Measurements from ENCODE around the gene FZD8. TPM values are rescaled to one million over a fixed set of nuclear protein-coding genes. Genes with fewer than 3 reads are reported as not detected.
"Not testable (repeated sequence)": the region's sequence is repeated elsewhere in the genome, so short reads cannot be mapped to it uniquely, and the experiment has no call there.

Gene FZD8, protein sequence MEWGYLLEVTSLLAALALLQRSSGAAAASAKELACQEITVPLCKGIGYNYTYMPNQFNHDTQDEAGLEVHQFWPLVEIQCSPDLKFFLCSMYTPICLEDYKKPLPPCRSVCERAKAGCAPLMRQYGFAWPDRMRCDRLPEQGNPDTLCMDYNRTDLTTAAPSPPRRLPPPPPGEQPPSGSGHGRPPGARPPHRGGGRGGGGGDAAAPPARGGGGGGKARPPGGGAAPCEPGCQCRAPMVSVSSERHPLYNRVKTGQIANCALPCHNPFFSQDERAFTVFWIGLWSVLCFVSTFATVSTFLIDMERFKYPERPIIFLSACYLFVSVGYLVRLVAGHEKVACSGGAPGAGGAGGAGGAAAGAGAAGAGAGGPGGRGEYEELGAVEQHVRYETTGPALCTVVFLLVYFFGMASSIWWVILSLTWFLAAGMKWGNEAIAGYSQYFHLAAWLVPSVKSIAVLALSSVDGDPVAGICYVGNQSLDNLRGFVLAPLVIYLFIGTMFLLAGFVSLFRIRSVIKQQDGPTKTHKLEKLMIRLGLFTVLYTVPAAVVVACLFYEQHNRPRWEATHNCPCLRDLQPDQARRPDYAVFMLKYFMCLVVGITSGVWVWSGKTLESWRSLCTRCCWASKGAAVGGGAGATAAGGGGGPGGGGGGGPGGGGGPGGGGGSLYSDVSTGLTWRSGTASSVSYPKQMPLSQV
- total RNA-seq: 35.5 TPM

DNA sequence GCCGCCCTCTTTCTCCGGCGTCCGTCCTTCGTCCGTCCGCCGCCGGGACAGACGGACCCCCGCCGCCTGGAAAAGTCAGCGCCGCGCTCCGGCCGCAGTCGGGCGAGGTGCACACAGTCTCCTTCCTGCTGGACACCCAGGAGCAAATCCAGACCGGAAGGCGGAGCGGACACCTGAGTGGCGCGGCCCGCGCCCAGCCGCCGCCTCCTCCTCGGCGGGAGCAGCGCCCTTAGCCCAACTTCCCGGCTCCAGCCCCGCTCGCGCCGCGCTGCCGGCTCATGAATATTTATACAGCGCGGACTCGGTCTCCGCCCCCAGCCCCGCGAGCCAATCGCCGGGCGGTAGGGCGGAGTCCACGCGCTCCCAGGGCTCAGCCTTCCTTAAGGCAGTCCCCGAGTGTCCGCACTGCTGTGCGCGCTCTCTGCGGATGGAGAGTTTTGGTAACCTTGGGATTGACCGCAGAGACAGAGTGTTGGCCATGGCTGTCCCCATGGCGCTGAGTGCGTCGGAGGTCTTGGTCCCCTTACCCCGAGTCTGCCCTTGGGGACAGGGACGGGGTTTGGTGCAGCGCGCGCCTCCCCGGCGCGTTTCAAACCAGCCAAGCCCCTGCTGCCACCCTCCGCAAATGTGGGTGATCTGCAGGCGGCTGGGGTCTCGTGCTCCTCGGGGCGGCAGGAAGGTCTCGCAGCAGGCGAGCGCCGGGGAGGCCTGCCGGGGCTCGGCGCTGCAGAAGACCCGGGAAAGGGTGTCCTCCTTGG lies at the start of gene FZD8:
Gene FZD8, minus strand, starts transcription at position 262 of the 758 bp plus-strand sequence. CDS start 867 bp downstream, outside the sequence.
- Histone ChIP-seq H3K9ac (ENCODE audit: low read depth in 1 of 3, low read length in 3 of 3) (peak within 1 kb of the TSS; percentile 72 to 86 (median 79)), H3K9me3 (ENCODE audit: control insufficient read depth in 3 of 3, low read length in 3 of 3) (no peaks in the 10 kb centered on the region), H3K4me1 (ENCODE audit: control insufficient read depth in 3 of 3, insufficient read depth in 3 of 3, low read length in 3 of 3) (peaks cover 20 to 28% (median 22%) of the 10 kb centered on the region in 3 donors), H3K27ac (ENCODE audit: low read depth, low read length) (peak within 1 kb of the TSS; percentile 75), H3K36me3 (ENCODE audit: control insufficient read depth in 3 of 3, insufficient read depth in 3 of 3, low read length in 3 of 3) (peaks cover 0 to 2% (median 2%) of the 10 kb centered on the region in 3 donors), H3K27me3 (ENCODE audit: control insufficient read depth in 3 of 3, insufficient read depth in 3 of 3, low read length in 3 of 3) (no peaks in the 10 kb centered on the region), H3K4me3 (ENCODE audit: low read length in 3 of 3) (peak within 1 kb of the TSS; percentile 90 to 93 (median 91))

DNA sequence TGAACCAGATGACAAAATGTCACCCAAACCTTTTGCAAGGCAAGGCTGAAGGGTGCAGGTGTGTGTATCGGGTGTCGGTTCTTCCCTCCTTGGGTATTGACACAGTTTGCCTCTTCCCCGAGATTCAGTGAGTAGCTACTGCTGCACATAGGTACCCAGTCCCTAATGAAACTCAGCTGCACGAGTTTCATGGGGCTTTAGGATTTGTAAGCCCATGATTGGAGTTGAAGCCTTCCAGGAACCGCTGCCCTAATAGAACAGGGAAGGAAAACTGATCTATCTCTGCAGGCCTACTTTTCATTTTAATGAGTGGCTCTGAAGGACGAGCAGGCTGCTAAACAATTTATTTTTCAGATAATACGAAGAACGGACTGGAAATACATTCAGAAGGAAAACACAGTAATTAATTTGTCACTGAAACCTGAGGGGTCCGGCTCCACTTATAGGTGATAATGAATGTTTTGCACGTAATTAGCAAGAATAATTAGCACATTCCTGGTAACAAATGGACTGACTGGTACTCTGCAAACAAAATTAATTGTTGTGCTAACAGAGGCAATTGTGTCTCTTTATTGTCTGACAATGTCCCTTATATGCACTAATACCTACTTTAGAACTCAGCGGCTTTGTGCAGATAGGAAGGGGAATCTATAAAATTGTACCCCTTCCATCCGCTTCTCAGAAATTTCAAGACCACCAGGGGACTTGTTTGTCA lies 49.6 kb upstream of the FZD8 start:
- Histone ChIP-seq H3K4me1 (ENCODE audit: control insufficient read depth in 3 of 3, insufficient read depth in 3 of 3, low read length in 3 of 3) (no peaks in the 10 kb centered on the region), H3K27ac (ENCODE audit: low read depth, low read length) (no peak overlapping the region), H3K9me3 (ENCODE audit: control insufficient read depth in 3 of 3, low read length in 3 of 3) (no peaks in the 10 kb centered on the region), H3K36me3 (ENCODE audit: control insufficient read depth in 3 of 3, insufficient read depth in 3 of 3, low read length in 3 of 3) (no peaks in the 10 kb centered on the region), H3K9ac (ENCODE audit: low read depth in 1 of 3, low read length in 3 of 3) (no peak overlapping the region), H3K27me3 (ENCODE audit: control insufficient read depth in 3 of 3, insufficient read depth in 3 of 3, low read length in 3 of 3) (peaks cover 0 to 4% (median 0%) of the 10 kb centered on the region in 3 donors), H3K4me3 (ENCODE audit: low read length in 3 of 3) (no peak overlapping the region)

DNA sequence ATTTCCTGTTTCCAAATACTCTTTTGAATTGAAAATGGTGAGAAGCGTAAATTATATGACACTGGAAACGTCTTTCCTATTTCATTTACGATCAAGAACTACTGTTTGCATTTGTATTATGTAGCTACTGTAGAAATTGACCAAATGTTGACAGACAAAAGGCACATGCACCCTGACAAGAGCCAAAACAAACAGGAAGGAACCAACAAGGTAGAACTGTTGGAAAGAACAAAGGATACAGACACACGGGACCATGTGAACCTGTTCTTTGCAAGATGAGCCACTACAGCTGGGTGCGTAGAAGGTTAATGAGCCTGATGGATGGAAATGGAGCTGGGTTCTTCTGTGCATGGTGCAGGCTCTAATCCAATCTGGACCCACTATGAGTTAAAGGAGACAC lies 48.4 kb upstream of the FZD8 start:
- no peaks in the 10 kb centered on the region for H3K4me1 ChIP-seq (ENCODE audit: control insufficient read depth in 3 of 3, insufficient read depth in 3 of 3, low read length in 3 of 3)
- no peaks in the 10 kb centered on the region for H3K9me3 ChIP-seq (ENCODE audit: control insufficient read depth in 3 of 3, low read length in 3 of 3)
- H3K36me3 ChIP-seq (ENCODE audit: control insufficient read depth in 3 of 3, insufficient read depth in 3 of 3, low read length in 3 of 3): no peaks in the 10 kb centered on the region
- no peak overlapping the region for H3K9ac ChIP-seq (ENCODE audit: low read depth in 1 of 3, low read length in 3 of 3)
- H3K27ac ChIP-seq (ENCODE audit: low read depth, low read length): no peak overlapping the region
- H3K4me3 ChIP-seq (ENCODE audit: low read length in 3 of 3): no peak overlapping the region
- peaks cover 0 to 4% (median 0%) of the 10 kb centered on the region in 3 donors for H3K27me3 ChIP-seq (ENCODE audit: control insufficient read depth in 3 of 3, insufficient read depth in 3 of 3, low read length in 3 of 3)

DNA sequence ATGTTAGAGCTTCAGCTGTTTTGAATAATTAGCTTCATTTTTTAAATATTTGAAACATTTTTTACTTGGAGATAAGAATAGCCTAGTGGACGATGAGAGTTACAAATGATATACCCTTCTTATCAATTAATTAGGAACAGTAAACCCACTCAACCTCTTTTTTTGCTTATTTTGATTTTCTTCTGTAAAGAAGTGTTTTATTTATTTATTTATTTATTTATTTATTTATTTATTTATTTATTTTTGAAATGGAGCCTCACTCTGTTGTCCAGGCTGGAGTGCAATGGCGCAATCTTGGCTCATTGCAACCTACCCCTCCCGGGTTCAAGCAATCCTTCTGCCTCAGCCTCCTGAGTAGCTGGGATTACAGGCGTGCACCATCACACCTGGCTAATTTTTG lies 43.8 kb upstream of the FZD8 start:
- not testable (repeated sequence) for H3K36me3 ChIP-seq (ENCODE audit: control insufficient read depth in 3 of 3, insufficient read depth in 3 of 3, low read length in 3 of 3); H3K4me3 ChIP-seq (ENCODE audit: low read length in 3 of 3); H3K27me3 ChIP-seq (ENCODE audit: control insufficient read depth in 3 of 3, insufficient read depth in 3 of 3, low read length in 3 of 3); H3K4me1 ChIP-seq (ENCODE audit: control insufficient read depth in 3 of 3, insufficient read depth in 3 of 3, low read length in 3 of 3); H3K27ac ChIP-seq (ENCODE audit: low read depth, low read length); H3K9ac ChIP-seq (ENCODE audit: low read depth in 1 of 3, low read length in 3 of 3); H3K9me3 ChIP-seq (ENCODE audit: control insufficient read depth in 3 of 3, low read length in 3 of 3)

DNA sequence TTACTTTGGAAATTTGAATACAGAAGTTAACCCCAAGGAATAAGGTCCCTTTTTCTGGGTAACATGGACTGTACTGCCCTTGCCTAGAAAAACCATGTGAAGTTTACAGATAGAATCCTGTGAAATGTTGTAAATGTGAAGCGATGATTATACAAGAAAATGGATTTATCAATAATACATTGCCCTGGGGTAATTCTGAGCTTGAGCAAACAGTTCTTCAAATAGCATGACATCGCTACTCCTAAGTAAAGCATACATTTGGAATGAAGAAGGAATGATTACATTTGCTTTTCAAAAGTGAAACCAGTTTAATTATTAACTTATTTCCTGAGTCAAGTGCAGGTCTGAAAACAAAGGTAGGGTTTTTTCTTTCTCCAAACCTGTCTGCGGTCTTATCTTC lies 43.3 kb upstream of the FZD8 start:
- no peaks in the 10 kb centered on the region for H3K9me3 ChIP-seq (ENCODE audit: control insufficient read depth in 3 of 3, low read length in 3 of 3)
- H3K4me3 ChIP-seq (ENCODE audit: low read length in 3 of 3): no peak overlapping the region
- H3K27me3 ChIP-seq (ENCODE audit: control insufficient read depth in 3 of 3, insufficient read depth in 3 of 3, low read length in 3 of 3): peaks cover 0 to 4% (median 0%) of the 10 kb centered on the region in 3 donors
- H3K9ac ChIP-seq (ENCODE audit: low read depth in 1 of 3, low read length in 3 of 3): no peak overlapping the region
- no peaks in the 10 kb centered on the region for H3K36me3 ChIP-seq (ENCODE audit: control insufficient read depth in 3 of 3, insufficient read depth in 3 of 3, low read length in 3 of 3)
- H3K27ac ChIP-seq (ENCODE audit: low read depth, low read length): no peak overlapping the region
- H3K4me1 ChIP-seq (ENCODE audit: control insufficient read depth in 3 of 3, insufficient read depth in 3 of 3, low read length in 3 of 3): no peaks in the 10 kb centered on the region

DNA sequence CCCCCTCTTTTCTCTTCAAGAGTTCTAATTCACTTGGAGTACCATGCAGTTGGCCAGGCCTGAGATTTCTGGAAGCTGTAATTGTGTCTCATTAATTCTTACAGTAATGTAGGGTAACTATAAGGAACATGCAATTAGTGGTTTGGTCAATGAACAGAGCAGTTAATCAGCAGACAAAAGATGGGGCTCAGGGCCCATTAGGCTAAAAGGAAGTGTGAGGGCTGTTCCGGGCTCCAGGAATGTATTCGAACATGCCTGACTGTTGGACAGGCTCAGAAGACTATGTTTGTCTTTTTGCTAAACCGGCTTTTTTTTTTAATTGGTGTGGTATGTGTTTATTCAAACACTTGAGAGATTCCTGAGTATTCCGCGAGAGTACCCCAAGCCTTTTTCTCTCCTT lies 42.5 kb upstream of the FZD8 start:
- no peaks in the 10 kb centered on the region for H3K9me3 ChIP-seq (ENCODE audit: control insufficient read depth in 3 of 3, low read length in 3 of 3)
- no peaks in the 10 kb centered on the region for H3K4me1 ChIP-seq (ENCODE audit: control insufficient read depth in 3 of 3, insufficient read depth in 3 of 3, low read length in 3 of 3)
- no peak overlapping the region for H3K4me3 ChIP-seq (ENCODE audit: low read length in 3 of 3)
- no peaks in the 10 kb centered on the region for H3K36me3 ChIP-seq (ENCODE audit: control insufficient read depth in 3 of 3, insufficient read depth in 3 of 3, low read length in 3 of 3)
- H3K9ac ChIP-seq (ENCODE audit: low read depth in 1 of 3, low read length in 3 of 3): no peak overlapping the region
- no peak overlapping the region for H3K27ac ChIP-seq (ENCODE audit: low read depth, low read length)
- no peaks in the 10 kb centered on the region for H3K27me3 ChIP-seq (ENCODE audit: control insufficient read depth in 3 of 3, insufficient read depth in 3 of 3, low read length in 3 of 3)

DNA sequence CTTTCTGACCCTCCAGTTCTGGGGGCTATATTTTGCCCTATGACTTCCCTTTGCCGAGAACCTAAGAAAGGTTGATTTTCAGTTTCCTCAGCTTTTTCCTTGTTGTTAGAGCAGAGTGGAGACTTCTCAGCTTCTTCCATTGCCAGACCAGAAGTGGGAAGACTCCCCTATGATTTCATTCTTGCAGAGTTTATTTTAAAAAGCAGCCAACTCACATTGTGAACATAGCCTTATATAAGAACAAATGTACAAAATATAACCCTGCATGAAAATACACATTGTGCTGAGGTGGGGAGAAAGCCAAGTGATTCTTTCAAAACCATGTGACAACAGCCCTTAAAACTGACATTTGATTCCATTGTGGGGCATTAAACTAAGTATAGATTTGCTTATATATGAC lies 33.8 kb upstream of the FZD8 start:
- Histone ChIP-seq H3K9me3 (ENCODE audit: control insufficient read depth in 3 of 3, low read length in 3 of 3) (no peaks in the 10 kb centered on the region), H3K36me3 (ENCODE audit: control insufficient read depth in 3 of 3, insufficient read depth in 3 of 3, low read length in 3 of 3) (no peaks in the 10 kb centered on the region), H3K4me3 (ENCODE audit: low read length in 3 of 3) (no peak overlapping the region), H3K9ac (ENCODE audit: low read depth in 1 of 3, low read length in 3 of 3) (no peak overlapping the region), H3K4me1 (ENCODE audit: control insufficient read depth in 3 of 3, insufficient read depth in 3 of 3, low read length in 3 of 3) (no peaks in the 10 kb centered on the region), H3K27ac (ENCODE audit: low read depth, low read length) (no peak overlapping the region), H3K27me3 (ENCODE audit: control insufficient read depth in 3 of 3, insufficient read depth in 3 of 3, low read length in 3 of 3) (no peaks in the 10 kb centered on the region)

DNA sequence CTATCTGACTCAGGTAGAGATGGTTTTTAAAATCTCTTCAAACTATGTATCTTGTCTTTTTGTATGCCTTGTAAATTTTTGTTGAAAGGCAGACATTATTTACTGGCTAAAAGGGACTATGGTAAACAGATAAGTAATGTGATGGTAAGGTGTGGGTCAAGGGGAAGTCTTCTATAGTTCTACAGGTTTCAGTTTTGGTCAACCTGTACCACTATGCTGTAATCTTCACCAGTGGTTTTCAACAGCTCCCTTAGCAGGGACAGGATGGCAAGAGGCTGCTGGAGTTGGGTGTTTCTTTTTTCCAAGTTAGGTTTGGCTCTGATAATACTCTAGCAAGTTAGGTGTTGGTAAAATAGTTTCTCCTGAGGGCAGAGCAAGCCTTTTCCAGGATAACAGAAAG lies 32.7 kb upstream of the FZD8 start:
- Histone ChIP-seq H3K27ac (ENCODE audit: low read depth, low read length) (no peak overlapping the region), H3K4me3 (ENCODE audit: low read length in 3 of 3) (no peak overlapping the region), H3K9me3 (ENCODE audit: control insufficient read depth in 3 of 3, low read length in 3 of 3) (no peaks in the 10 kb centered on the region), H3K36me3 (ENCODE audit: control insufficient read depth in 3 of 3, insufficient read depth in 3 of 3, low read length in 3 of 3) (no peaks in the 10 kb centered on the region), H3K9ac (ENCODE audit: low read depth in 1 of 3, low read length in 3 of 3) (no peak overlapping the region), H3K27me3 (ENCODE audit: control insufficient read depth in 3 of 3, insufficient read depth in 3 of 3, low read length in 3 of 3) (no peaks in the 10 kb centered on the region), H3K4me1 (ENCODE audit: control insufficient read depth in 3 of 3, insufficient read depth in 3 of 3, low read length in 3 of 3) (no peaks in the 10 kb centered on the region)

DNA sequence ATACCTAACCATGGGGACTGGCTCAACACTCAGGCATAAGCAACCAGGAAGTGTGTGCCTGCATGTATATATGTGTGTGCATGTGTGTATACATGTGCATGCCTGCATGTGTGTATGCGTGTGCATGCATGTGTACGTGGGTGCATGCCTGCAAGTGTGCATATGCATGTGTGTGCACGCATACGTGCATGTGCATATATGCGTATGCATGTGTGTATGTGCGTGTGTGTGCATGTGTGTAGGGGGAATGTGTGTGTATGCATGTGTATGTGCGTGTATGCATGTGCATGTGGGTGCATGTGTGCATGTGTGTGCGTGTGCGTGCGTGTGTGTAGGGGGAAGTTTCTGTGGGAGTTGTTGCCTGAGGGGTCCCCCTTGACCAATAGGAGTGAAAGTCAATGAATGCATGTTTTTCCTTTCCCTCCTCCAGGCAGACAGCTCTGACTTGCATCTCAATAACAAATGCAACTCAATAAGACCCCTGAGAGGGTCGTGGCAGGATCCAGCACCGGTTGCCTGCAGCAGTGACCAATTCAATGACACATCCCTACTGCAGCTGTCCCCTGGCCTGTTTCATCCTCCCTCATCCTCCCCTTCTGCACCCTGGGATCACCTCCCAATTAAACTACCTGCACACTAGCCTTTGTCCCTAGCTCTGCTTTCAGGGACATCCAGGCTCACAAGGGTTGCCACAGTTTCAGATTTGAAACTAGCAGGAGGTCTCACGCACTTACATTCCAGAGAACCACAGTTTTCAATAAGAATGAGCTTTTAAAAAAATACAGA lies 27.0 kb upstream of the FZD8 start:
- H3K27ac ChIP-seq (ENCODE audit: low read depth, low read length): no peak overlapping the region
- no peaks in the 10 kb centered on the region for H3K27me3 ChIP-seq (ENCODE audit: control insufficient read depth in 3 of 3, insufficient read depth in 3 of 3, low read length in 3 of 3)
- no peaks in the 10 kb centered on the region for H3K9me3 ChIP-seq (ENCODE audit: control insufficient read depth in 3 of 3, low read length in 3 of 3)
- no peak overlapping the region for H3K9ac ChIP-seq (ENCODE audit: low read depth in 1 of 3, low read length in 3 of 3)
- H3K36me3 ChIP-seq (ENCODE audit: control insufficient read depth in 3 of 3, insufficient read depth in 3 of 3, low read length in 3 of 3): no peaks in the 10 kb centered on the region
- H3K4me1 ChIP-seq (ENCODE audit: control insufficient read depth in 3 of 3, insufficient read depth in 3 of 3, low read length in 3 of 3): no peaks in the 10 kb centered on the region
- no peak overlapping the region for H3K4me3 ChIP-seq (ENCODE audit: low read length in 3 of 3)
